GM21390 (cell line): ENCODE measurements around the gene TMEM128.
"Not testable (repeated sequence)": the region's sequence is repeated elsewhere in the genome, so short reads cannot be mapped to it uniquely, and the experiment has no call there.

ENCODE experiments used
- ATAC-seq: cut with Tn5 transposase; IDR thresholded peaks from one replicate; pipeline ENCODE4 v1.9.1; 2021; ENCODE audit not compliant: unreplicated experiment

The TMEM128 gene

DNA sequence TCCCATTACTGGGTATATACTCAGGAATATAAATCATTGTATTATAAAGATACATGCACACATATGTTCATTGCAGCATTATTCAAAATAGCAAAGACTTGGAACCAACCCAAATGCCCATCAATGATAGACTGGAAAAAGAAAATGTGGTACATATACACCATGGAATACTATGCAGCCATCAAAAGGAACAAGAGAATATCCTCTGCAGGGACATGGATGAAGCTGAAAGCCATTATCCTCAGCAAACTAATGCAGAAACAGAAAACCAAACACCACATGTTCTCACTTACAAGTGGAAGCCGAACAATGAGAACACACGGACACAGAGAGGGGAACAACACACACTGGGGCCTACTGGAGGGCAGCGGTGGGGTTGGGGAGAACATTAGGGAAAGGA lies 9.7 kb upstream of the TMEM128 start:
- not testable (repeated sequence) for ATAC-seq

DNA sequence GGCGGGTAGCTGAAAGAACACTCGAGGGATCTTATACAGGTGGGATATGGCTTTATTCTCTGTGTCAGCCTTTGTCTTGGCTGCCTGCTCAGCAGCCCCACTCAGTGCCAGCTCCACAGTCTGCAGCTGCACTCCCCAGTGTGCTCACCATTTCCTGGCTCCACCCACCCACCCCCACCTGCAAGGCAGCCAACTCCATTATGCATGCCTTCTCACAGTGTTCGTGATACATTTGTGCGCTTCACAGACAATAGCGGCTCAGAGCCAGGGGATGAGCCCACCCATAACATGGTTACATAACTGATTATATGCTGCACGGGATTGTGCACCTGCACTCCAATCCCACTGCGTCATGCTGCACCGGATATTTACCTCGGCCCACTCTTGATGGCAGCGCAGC lies 8.8 kb upstream of the TMEM128 start:
- no peak for ATAC-seq

DNA sequence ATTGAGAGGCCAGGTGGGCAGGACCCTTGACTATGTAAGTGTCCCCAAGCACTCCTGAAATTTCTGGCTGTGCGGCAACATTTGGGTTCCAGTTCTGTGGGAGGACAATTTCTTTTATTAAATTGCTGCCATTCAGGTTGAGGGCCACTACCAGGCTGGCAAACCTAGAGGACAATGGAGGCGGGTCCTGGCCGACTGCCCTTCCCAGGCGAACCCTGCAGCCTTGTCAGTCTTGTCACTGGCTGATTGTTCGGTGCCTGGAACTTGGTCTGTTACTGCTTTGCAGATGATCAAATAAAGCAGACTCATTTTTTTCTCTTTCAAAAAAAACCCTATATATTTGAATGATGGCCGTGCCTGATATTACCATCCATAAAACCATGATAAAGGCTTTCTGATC lies 6.6 kb upstream of the TMEM128 start:
- no peak for ATAC-seq

DNA sequence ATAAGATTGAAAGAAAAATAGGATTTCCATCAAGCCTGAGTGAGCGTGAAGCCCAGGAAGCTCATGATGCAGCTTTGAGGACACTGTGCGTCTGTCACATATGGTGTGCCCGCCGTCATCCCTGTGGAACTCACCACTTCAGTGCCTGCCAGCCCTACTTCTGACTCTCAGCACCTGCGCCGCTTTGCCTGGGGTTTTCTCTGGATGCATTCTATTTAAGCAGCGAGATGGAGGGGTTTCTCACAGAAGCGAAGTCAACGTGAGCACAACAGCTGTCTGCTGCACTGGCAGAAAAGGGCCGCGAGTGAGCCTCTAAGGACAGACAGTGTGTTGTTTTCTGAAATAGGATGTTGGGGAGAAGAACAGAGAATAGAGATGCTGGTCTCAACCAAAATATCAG lies 6.2 kb upstream of the TMEM128 start:
- no peak for ATAC-seq

DNA sequence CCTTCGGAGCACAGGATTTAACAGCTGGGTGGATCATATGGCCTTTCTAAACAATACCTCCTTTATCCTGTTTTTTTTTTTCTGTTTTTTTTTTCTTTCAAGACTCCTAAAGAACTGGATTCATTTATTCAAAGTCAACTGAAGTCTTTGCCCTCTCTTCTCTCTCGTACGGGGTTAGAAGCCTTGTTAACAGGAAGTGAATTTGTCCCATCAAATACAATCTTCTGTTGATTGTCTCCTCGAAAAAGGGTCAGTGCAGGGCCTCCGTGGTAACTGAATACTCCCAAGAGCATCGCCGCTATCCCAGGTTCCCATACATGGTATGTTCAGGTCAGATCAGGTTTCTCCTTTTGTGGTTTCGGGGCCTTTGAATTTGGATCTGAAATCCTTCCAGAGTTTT lies 1.8 kb upstream of the TMEM128 start:
- no peak for ATAC-seq

DNA sequence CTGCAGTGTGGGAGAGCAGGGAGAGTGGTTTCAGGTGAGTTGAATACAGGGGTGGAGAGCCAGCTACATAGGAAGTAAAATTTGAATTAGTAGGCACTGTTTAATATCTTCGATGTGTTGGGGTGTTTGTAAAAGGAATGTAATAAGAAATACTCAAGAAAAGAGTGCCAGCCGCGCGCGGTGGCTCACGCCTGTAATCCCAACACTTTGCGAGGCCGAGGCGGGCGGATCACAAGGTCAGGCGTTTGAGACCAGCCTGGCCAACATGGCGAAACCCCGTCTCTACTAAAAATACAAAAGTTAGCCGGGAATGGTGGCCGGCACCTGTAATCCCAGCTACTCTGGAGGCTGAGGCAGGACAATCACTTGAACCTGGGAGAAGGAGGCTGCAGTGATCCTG lies 1.3 kb upstream of the TMEM128 start:
- not testable (repeated sequence) for ATAC-seq

DNA sequence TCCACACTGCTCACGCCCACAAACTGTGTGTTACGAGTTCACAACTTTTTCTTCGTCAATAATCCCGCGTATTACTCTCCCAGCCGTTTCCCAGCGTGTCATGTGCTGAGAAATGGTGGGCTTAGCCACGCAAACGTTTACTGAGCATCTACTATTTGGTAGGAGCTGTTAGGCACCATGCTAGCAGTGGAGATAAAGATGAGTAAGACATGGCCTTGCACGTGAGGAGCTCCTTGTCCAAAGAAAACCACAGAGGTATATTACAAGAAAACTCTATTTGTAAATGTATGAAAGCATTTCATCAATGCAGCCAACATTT lies 821 bp upstream of the TMEM128 start:
- no peak for ATAC-seq

DNA sequence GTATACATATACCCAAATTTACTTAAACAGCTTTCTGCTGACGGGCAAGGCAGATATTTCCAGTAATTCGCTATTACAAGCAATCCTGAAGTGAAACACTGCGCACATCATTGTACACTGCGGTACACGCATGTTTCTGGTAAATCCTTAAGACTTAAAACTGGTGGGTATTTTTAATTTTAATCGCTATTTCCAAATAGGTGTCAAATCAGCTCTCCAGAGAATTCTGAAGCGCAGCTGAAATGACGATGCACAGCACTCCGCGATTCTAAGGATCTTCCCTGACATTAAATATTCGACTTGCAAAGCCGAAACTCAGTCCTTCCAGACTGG lies 361 bp downstream of the TMEM128 start:
- ATAC-seq = peak; percentile 37

DNA sequence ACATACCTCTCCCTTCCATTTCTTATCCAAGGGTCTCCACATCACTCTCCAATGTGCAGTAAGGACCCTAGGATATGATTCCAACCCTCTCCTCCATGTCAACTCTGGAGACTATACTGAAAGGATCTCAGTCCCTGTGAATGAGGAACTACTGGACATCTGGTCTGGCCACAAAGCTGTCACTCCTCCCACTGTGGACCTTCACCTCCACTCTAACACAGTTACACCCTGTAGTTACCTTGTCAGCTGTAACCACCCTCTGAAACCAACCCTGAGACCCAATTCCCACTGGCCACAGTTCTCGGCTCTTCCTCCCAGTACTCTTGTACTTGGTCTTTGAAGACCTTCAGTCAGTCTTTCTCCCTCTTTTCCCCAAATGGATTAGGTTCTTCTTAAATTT lies 2.9 kb downstream of the TMEM128 start:
- no peak for ATAC-seq

DNA sequence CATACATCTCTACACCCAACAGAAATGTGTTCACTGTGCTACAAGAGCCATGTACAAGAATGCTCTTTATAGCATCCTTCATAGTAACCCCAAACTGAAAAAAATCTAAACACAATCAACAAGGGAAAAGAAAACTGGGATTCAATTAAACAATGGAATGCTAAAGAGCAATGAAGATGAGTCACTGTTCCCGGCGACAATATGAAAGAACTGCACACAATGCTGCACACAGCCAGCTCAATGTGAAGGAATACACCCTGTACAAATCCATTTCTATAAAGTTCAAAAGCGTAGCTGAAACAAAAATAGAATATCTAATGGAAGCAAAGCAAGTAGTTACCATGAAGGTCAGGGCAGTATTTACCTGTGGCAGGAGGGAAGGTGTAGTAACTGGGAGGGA lies 8.5 kb downstream of the TMEM128 start:
- not testable (repeated sequence) for ATAC-seq

DNA sequence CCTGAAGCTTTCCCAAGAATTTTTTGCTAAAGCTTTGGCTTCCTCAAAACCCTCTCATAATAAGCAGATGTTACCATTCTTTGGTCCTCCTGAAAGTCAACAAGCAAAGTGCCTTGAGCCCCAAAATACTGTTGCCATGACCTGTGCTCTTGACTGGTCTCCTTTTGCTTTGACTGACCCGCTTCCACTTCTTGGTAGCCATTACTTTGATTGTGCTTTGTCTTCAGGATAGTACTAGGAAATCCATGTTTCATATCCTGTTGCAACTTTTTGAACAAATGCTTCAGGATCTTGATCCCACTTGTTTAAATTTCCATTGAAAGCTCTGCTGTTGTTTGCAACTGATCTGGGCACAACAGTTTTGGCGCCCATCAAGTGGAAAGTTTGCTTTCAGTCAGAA lies 14.4 kb downstream of the TMEM128 start:
- no peak for ATAC-seq

DNA sequence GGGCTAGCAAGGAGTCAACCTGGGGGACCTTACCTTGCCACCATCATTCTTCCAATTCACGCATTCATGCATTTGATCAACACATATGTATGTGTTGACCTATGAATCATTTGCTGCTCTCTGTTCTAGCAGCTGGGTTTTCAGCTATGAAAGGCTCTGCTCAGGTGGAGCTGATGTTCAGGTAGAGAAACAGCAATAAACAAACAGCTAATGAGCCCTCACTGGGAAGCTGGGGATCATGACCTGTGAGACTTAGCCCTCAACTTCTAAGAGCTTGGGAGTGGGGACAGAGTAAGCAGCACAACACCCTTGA lies 19.7 kb downstream of the TMEM128 start:
- ATAC-seq = no peak

DNA sequence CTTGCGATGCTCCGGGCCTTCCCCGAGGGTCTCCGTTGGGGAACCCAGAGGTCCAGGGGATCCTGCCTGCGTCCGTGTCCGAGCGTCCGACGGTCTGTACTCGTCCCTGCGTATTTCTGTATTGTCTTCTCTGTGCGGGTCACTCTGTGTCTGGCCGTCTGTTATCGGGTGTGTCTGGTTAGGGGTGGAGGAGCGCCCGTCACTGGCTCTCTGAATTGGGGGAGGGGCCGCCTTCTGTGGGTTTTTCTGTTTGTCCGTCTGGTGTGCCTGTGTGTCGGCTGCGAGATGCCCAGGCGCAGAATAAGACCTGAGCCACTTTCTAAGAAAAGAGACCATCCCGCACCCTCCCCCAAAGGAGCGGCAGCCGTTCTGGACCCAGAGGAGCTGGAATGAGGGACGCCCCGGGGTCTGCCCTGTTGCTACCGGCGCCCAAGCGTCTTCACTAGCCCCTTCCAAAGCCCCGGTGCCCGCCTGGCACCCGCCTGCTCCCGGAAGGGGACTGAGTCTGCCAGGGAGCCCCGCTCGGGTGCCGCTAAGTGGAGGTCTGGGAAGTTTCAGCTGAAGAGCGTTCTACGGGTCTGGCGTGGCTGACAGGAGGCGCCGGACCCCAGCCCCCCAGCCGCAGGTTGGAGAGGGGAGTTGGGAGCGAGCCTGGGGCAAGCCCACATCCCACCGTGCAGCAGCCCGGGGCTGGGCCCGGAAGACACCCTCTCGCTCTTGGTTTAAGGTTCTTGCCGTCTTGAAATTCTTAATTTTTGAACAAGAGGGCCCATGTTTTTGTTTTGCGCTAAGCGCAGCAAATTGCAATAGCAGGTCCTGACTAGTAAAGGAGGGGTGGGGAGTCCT lies 20.3 kb downstream of the TMEM128 start:
- ATAC-seq = no peak

DNA sequence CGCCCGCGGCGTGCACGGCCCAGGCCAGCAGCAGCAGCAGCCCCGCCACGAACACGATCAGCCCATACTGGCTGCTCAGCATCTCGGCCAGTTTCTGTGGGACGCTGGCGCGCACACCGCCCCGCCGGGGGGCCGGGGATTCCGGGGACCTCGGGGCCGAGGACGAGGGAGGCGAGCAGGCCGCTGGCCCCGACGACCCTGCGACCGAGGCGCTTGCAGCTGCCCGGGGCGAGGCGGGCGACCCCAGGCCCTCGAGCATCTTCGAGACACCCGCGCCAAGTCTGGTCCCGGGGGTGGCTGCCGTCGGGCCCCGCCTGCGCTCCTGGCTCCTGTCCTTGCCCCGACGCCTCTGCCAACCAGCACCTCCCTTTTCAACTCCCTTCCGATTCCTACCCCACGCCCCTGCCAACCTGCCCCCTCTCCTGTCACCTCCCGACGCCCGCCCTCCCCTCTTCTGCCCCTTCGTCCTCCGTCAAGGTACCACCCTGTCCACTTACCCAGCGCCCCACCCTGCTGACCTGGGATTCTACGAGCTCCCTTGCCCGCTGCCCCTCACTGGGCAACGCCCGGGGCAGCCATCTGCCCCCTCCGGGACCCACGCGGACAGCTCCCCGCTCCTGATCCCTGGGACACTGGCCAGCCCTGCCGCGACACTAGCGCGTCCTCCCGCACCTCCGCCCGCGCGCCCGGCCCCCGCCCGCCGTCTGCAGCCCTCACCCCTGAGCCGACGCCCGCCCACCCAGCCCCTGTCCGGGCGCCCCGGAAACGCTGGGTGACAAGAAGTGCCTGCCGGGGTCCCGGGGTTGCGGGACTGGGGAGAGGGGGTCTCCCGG lies 21.2 kb downstream of the TMEM128 start, which contains the start of gene OTOP1:
OTOP1 (minus strand) TSS at position 324 of the 833 bp plus-strand sequence; CDS start at position 259, 65 bp downstream.
- no peak for ATAC-seq

DNA sequence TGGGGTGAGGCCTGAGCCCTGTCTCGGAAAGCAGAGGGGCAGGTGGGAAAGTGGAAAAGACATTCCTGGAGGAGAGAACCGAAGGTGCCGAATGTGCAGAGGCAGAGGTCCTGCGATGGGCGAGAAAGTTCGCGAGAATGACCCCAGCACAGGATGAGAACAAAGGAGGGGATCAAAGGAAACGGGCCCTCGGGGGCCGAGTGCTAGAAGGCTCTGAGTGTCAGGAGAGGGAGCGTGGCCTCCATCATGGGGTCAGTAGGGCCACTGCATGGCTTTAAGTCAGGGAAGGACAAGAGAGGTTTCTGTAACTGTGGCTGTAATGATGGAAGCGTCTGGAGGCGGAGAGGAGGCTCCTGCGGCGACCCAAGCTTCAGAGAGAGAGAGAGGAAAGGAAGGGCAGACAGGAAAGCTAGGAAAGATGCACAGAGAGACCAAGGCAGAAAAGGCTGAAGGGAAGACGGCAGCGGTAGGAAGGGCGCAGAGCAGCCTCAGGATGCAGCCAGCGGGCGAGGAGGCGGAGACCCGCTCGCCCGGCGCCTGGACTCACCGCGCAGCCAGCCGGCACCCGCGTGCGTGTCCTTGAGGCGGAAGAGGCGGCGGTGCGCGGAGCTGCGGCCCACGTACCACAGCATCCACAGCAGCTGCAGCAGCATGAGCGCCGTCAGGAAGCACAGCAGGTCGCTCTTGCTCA lies 22.0 kb downstream of the TMEM128 start:
- ATAC-seq = no peak

DNA sequence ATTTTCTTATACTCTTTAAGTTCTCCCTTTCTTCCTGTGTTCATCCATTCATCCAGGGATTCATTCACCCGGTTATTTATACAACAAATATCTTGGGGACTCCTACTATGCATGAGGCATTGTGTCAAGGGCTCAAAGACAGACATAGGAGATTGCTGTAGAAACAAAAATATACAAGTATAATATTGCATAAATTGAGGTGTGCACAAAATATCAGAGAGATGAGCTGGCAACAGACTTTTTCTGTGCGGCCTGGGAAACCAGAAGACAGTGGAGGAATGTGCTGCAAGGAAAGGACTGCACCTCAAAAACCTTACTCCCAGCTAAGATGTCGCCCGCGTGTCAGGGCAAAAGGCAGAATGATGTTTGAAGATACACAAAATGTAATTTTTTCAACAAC lies 30.9 kb downstream of the TMEM128 start:
- no peak for ATAC-seq

DNA sequence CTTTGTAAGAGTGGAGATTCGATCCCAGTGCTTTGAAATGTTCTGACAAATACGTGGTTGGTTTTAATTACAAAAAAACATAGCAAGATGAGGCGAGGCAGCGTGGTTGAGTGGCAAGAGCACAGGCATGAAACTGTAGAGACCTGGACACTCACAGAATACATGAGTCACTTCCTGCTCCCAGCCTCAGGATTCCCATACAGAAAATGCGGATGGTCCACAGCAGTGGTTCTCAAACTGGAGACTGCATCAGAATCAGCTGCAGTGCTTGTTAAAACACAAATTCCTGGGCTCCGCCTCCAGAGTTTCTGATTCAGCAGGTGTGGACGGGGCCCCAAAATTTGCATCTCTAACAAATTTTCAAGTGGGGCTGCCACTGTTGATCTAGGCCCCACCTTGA lies 31.4 kb downstream of the TMEM128 start:
- ATAC-seq = no peak

DNA sequence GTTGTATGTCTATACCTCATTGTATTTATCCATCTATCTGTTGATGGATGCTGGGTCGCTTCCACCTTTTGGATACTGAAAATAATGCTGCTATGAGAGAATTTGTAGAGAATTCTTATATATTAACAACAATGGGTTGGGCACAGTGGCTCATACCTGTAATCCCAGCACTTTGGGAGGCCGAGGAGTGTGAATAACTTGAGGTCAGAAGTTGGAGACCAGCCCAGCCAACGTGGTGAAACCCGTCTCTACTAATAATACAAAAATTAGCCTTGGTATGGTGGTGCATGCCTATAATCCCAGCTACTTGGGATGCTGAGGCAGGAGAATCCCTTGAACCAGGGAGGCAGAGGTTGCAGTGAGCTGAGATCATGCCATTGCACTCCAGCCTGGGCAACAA lies 34.3 kb downstream of the TMEM128 start:
- not testable (repeated sequence) for ATAC-seq

DNA sequence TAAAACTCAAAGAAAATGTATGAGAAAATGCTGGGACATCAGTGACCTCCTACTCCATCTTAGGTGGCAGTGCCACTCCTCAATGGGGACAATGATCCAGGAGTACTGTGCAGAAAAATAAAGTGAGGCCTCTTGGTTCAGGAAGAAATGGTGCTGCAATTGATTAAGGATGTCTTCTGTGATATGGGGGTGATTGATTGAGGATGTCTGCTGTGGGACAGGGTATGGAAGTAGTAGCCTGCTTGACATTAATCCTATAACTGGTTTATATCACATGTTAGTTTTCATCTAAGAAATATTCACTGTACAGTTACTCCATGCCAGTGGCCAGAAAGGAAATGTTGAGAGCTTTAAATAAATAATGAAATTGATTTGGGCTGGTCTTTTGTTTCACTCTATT lies 41.8 kb downstream of the TMEM128 start:
- ATAC-seq = no peak

DNA sequence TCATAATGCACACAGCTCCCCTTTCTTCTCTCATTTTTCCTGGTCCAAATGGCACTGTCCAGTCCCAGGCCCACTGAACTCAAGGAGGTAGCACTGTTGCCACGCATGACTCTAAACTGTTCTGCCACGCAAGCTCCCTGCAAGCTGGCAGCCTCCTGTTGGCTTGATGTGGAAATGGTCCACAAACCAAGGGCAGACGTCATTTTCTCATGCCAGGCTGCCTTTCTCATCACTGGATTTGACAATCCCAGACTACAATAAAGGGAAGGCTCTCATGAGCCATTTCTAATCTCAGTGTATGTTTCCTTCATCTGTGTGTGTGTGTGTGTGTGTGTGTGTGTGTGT lies 43.6 kb downstream of the TMEM128 start:
- ATAC-seq = no peak

DNA sequence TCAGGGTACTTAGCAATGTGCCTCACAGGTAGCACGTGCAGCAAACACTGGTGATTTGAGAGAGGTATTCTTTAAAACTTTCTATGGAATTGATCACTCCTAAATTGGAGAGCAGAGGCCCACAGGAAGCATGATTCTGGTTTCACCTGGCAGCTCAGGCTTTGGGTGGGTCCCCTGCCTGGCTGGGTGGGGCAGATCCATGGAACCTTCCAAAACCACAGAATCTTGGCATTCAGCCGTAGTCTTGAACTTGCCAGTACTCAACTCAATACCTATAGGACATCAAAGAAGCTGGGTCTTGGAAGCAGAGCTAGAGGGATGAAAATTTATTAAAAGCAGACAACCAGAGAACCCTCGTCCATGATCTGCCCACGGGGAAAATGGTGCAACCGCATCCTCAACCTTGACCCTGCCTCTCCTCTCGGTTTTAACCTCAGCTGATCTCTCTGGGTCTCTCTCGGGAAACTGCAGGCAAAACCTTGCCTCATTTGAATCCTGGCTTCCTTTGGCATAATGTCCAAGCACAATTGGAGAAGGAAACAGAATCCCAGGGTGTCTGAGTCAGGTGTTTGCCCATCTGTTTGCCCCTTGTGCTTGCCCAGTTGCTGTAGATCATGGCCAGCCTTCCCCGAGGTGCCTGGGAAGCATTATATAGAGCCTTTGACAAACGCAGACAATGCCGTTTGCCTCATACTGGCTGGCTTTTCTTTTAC lies 44.2 kb downstream of the TMEM128 start:
- ATAC-seq = no peak

DNA sequence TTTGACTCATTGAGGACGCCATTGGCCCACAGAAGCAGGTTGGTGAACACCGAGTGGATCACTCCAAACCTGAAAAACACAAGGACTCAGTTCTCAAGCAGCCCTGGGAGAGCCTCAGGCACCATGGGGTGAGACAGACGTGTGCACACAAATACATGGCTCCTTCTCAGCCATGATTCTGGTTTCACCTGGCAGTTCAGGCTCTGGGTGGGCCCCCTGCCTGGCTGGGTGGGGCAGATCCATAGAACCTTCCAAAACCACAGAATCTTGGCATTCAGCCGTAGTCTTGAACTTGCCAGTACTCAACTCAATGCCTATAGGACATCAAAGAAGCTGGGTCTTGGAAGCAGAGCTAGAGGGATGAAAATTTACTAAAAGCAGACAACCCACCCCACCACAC lies 45.5 kb downstream of the TMEM128 start:
- ATAC-seq = no peak
